HFFc6 (cell line): ENCODE results near the gene CYP4Z1. TPM values are rescaled to one million over a fixed set of nuclear protein-coding genes. Genes with fewer than 3 reads are reported as not detected.
"Not testable (repeated sequence)": the region's sequence is repeated elsewhere in the genome, so short reads cannot be mapped to it uniquely, and the experiment has no call there.

Experiments
- DNase-seq: peaks from one replicate; pipeline ENCODE4 v3.0.0-alpha.2; 2018
- H3K27ac Mint-ChIP-seq: 2 replicates; pipeline ENCODE4 v1.8.0; 2020; ENCODE audit warnings: mild to moderate bottlenecking, mixed read lengths
- H3K27me3 Mint-ChIP-seq: 2 replicates; pipeline ENCODE4 v1.8.0; 2021; ENCODE audit warnings: mild to moderate bottlenecking, moderate library complexity, mixed read lengths; ENCODE audit not compliant: insufficient read depth
- H3K36me3 Mint-ChIP-seq: 2 replicates; pipeline ENCODE4 v1.8.0; 2021; ENCODE audit warnings: low read depth, mixed read lengths
- H3K4me1 Mint-ChIP-seq: 2 replicates; pipeline ENCODE4 v1.8.0; 2020; ENCODE audit warnings: low read depth, mixed read lengths
- H3K4me3 Mint-ChIP-seq: 2 replicates; pipeline ENCODE4 v1.8.0; 2020; ENCODE audit warnings: mild to moderate bottlenecking, moderate library complexity, mixed read lengths
- H3K9me3 Mint-ChIP-seq: 2 replicates; pipeline ENCODE4 v1.8.0; 2020; ENCODE audit warnings: mild to moderate bottlenecking, mixed read lengths
- total RNA-seq, 6 experiments: library from RNA; stranded (reverse); fragmentation: NEBNext Ultra II Directional; extraction: Animal tissue kit (Norgen Biotek cat#: 25700); gene quantifications; 2 replicates in 1 of 6; 3 replicates in 5 of 6; pipeline ENCODE4 v1.2.3, GENCODE V29; 2021
- TF ChIP-seq, protein P1 (sequence below): fragments of 200-600 bp; sonication (generic); IDR thresholded peaks from 2 replicates; pipeline ENCODE4 v1.5.0; 2021; ENCODE audit warnings: antibody characterized with exemption, mild to moderate bottlenecking

Gene CYP4Z1
- total RNA-seq, 6 experiments from 2014 or later = not detected

DNA sequence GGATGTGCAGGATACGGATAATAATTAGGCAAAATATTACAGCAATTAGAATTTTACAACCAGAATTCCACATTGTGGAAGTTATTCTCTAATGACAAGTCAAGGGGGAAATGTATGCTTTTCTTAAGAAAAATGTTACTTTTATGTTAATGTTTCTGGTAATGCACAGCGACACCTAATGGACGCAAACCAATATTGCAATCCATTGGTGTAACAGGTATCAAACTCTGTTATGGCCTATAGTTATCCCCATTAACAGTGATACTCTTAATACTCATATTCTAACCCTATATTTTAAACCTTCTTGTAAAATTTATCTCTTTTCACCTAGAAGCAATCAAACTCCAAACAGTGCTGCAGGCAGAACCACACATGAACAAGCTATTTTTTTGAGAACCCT, 22.3 kb downstream of the CYP4Z1 start:
- H3K27me3 Mint-ChIP-seq, H3K27ac Mint-ChIP-seq, H3K36me3 Mint-ChIP-seq, H3K4me1 Mint-ChIP-seq, H3K9me3 Mint-ChIP-seq, H3K4me3 Mint-ChIP-seq: not testable (repeated sequence)
- TF ChIP-seq, protein P1, sequence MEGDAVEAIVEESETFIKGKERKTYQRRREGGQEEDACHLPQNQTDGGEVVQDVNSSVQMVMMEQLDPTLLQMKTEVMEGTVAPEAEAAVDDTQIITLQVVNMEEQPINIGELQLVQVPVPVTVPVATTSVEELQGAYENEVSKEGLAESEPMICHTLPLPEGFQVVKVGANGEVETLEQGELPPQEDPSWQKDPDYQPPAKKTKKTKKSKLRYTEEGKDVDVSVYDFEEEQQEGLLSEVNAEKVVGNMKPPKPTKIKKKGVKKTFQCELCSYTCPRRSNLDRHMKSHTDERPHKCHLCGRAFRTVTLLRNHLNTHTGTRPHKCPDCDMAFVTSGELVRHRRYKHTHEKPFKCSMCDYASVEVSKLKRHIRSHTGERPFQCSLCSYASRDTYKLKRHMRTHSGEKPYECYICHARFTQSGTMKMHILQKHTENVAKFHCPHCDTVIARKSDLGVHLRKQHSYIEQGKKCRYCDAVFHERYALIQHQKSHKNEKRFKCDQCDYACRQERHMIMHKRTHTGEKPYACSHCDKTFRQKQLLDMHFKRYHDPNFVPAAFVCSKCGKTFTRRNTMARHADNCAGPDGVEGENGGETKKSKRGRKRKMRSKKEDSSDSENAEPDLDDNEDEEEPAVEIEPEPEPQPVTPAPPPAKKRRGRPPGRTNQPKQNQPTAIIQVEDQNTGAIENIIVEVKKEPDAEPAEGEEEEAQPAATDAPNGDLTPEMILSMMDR = peak; percentile 78
- DNase-seq = peak; percentile 16

DNA sequence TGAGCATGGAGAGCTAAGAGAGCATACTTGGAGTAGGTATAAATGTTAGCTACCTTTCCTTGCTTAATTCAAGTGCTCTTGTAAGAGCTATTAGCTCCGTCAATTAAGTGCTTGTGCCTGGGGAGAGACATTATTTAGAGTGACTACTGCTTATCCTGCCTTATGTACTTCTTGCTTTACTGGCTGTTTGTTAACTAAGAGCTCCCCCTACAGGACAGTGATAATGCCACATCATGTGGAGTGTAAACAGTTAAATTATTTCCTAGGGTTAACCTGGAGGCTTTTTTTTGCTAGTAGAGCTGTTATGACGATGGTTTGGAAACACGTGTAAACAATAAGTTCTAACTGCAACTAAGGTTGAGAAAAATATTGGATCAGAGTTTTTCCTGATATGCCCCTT, 24.4 kb downstream of the CYP4Z1 start:
- TF ChIP-seq, protein P1 = peak; percentile 67
- H3K9me3 Mint-ChIP-seq, DNase-seq, H3K27ac Mint-ChIP-seq, H3K4me1 Mint-ChIP-seq, H3K27me3 Mint-ChIP-seq, H3K36me3 Mint-ChIP-seq, H3K4me3 Mint-ChIP-seq: not testable (repeated sequence)

DNA sequence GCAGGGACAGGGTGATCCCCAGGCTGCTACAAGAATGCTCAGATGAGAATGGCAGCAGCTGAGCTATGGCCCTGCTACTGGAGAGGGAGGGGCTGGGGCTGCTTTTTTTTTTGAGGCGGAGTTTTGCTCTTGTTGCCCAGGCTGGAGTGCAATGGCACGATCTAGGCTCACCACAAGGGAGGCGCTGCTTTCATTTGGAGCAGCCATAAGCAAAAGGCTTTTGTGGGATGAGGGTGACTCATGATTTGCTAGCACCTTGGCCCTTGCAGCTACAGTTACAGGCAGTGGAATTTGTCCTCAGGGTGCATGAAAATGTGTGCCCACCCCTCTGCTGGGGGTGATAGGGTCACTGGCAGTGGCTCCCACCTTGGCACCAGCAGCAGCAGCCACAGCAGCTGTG, 37.8 kb downstream of the CYP4Z1 start:
- DNase-seq = no peak
- peaks cover 6% of the 10 kb centered on the region for H3K4me1 Mint-ChIP-seq
- peaks cover 6% of the 10 kb centered on the region; the same call in 1 of the 2 replicates for H3K9me3 Mint-ChIP-seq
- no peak overlapping the region for H3K4me3 Mint-ChIP-seq
- no peaks in the 10 kb centered on the region for H3K27me3 Mint-ChIP-seq
- TF ChIP-seq, protein P1 = no peak
- no peaks in the 10 kb centered on the region; the same call in 1 of the 2 replicates for H3K36me3 Mint-ChIP-seq
- H3K27ac Mint-ChIP-seq = no peak overlapping the region

DNA sequence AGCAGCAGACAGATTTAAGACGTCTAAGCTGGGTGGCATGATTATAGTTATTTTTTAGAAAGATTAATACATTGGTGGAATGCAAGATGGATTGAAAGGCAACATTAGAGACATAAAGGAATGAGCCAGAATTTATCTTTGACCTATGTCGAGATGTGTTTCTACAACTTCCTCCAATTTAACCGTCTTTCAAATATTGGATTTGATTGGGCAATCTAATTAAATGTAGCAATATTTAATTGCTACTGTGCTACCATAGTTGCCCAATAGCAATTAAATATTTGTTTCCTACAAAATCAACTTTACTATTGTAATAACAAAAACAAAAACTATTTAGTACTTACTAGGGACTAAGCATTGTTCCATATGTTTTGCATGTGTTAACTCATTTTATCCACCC, 39.8 kb downstream of the CYP4Z1 start:
- H3K27me3 Mint-ChIP-seq = no peaks in the 10 kb centered on the region; the same call in 1 of the 2 replicates
- DNase-seq = no peak
- H3K9me3 Mint-ChIP-seq = peaks cover 10% of the 10 kb centered on the region; the same call in 1 of the 2 replicates
- no peaks in the 10 kb centered on the region; the same call in 1 of the 2 replicates for H3K36me3 Mint-ChIP-seq
- H3K27ac Mint-ChIP-seq = no peak overlapping the region
- TF ChIP-seq, protein P1 = no peak
- peaks cover 6% of the 10 kb centered on the region for H3K4me1 Mint-ChIP-seq
- no peak overlapping the region for H3K4me3 Mint-ChIP-seq

DNA sequence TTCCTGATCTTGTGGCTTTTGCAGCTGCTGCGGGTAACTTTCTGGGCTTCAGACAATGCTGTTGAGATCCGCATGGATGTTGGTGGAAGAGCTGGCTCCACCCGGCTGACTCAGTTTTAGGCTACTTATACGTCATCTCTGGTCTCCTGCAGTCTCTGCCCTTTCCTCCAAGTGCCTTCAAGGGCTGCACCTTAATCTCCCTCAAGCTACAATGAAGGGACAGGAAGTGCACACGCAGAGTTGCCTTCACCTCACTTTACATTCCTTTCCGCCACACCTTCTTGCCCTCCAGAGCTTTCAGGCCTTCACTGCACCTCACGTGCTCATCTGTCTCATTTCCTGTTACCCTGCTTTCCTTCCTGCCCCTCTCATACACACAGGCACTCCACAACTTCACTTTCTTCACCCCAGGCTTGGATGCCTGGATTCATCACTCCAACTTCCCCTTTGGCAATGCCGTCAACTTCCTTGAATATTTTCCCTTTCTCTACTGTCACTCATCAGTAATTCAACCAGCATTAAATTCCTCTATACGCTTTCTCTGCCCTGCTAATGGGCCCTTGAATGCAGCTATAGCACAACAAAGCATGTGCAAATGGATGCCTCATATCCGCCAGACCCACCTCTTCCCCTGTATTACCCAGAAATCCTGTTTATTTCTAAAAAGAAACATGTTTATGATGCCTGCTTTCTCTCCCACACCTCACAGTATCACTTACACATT, 41.0 kb downstream of the CYP4Z1 start:
- not testable (repeated sequence) for H3K36me3 Mint-ChIP-seq, H3K4me3 Mint-ChIP-seq, H3K27ac Mint-ChIP-seq, H3K4me1 Mint-ChIP-seq, H3K9me3 Mint-ChIP-seq, H3K27me3 Mint-ChIP-seq
- DNase-seq = peak; percentile 1

DNA sequence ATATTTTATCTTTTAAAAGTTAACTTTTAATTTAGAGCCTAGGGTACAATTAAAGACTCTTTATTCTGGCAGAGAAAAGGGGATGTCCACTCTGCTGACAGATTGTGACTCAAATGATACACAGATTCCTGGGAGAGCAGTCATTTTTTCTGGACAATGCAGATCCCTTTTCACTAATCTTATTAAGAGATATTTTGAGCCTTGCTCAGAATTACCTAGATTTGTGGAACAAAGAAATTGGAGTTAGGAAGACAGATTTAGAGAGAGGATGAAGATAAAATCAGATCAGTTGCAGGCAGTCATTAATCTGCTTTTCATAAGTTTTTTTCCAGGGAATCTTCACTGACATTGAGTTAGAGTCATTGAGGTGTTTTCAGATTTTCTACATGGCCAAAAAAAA, 42.5 kb downstream of the CYP4Z1 start:
- H3K27ac Mint-ChIP-seq = peak overlapping the region; percentile 45
- not testable (repeated sequence) for H3K4me1 Mint-ChIP-seq, H3K36me3 Mint-ChIP-seq, H3K27me3 Mint-ChIP-seq, H3K9me3 Mint-ChIP-seq
- DNase-seq = peak; percentile 3
- H3K4me3 Mint-ChIP-seq = peak overlapping the region; percentile 2; the same call in 1 of the 2 replicates
